Endodermal cell (in vitro differentiated cells): ENCODE measurements around the gene PACS1. TPM values are rescaled to one million over a fixed set of nuclear protein-coding genes. Genes with fewer than 3 reads are reported as not detected.

Source experiments
- DNase-seq: peaks from one replicate; pipeline ENCODE4 v3.0.0-alpha.2; 2017
- H3K27ac ChIP-seq: 2 replicates; pipeline ENCODE4 v1.5.1; 2013; ENCODE audit warnings: mild to moderate bottlenecking, low read depth, low read length, moderate library complexity
- H3K27me3 ChIP-seq: 2 replicates; pipeline ENCODE4 v1.6.1; 2013; ENCODE audit warnings: mild to moderate bottlenecking, low read length, moderate library complexity; ENCODE audit not compliant: insufficient read depth, control insufficient read depth, poor library complexity, severe bottlenecking
- H3K36me3 ChIP-seq: 2 replicates; pipeline ENCODE4 v1.7.0; 2013; ENCODE audit warnings: mild to moderate bottlenecking, low read length, moderate library complexity; ENCODE audit not compliant: control insufficient read depth, insufficient read depth
- H3K4me1 ChIP-seq: one replicate; pipeline ENCODE4 v1.7.0; 2013; ENCODE audit warnings: low read length; ENCODE audit not compliant: control insufficient read depth, insufficient read depth
- H3K4me3 ChIP-seq: 2 replicates; pipeline ENCODE4 v1.5.1; 2013; ENCODE audit warnings: mild to moderate bottlenecking, low read length, moderate library complexity
- H3K9ac ChIP-seq: 2 replicates; pipeline ENCODE4 v1.6.1; 2013; ENCODE audit warnings: mild to moderate bottlenecking, low read length, moderate library complexity; ENCODE audit not compliant: poor library complexity, severe bottlenecking; ENCODE audit errors: extremely low read depth
- H3K9me3 ChIP-seq: 2 replicates; pipeline ENCODE4 v1.6.1; 2013; ENCODE audit warnings: mild to moderate bottlenecking, low read length, moderate library complexity; ENCODE audit not compliant: control insufficient read depth
- H3K27ac Mint-ChIP-seq: 2 replicates; pipeline ENCODE4 v1.8.0; 2020; ENCODE audit warnings: mixed read lengths
- H3K27me3 Mint-ChIP-seq: 2 replicates; pipeline ENCODE4 v1.8.0; 2021; ENCODE audit warnings: mild to moderate bottlenecking, mixed read lengths; ENCODE audit not compliant: insufficient read depth
- H3K36me3 Mint-ChIP-seq: 2 replicates; pipeline ENCODE4 v1.8.0; 2020; ENCODE audit warnings: low read depth, mixed read lengths
- H3K4me1 Mint-ChIP-seq: 2 replicates; pipeline ENCODE4 v1.8.0; 2020; ENCODE audit warnings: mixed read lengths
- H3K4me3 Mint-ChIP-seq: 2 replicates; pipeline ENCODE4 v1.8.0; 2020; ENCODE audit warnings: mild to moderate bottlenecking, moderate library complexity, mixed read lengths
- H3K9me3 Mint-ChIP-seq: 2 replicates; pipeline ENCODE4 v1.8.0; 2020; ENCODE audit warnings: mild to moderate bottlenecking, mixed read lengths
- WGBS, 2 experiments: methylation state at CpG; one replicate each; pipeline versions ENCODE4 v1.1.5 to v1.1.7; 2013; ENCODE audit warnings: missing lambda C conversion rate in 2 of 2, mixed read lengths in 1 of 2; ENCODE audit not compliant: insufficient coverage in 1 of 2, insufficient read length in 1 of 2; 5-methylcytosine and 5-hydroxymethylcytosine counted together
- total RNA-seq, 2 donors: library from RNA; stranded (reverse); fragmentation: NEBNext Ultra II Directional in 1 of 2; extraction: Animal tissue kit (Norgen Biotek cat#: 25700) in 1 of 2; gene quantifications; 2 replicates in 1 of 2; 3 replicates in 1 of 2; pipeline ENCODE4 v1.2.1, GENCODE V29; 2021
- TF ChIP-seq, protein P1 (sequence below): fragments of 200-600 bp; sonication (generic); conservative IDR thresholded peaks from 2 replicates; pipeline ENCODE4 v1.5.0; 2021; ENCODE audit warnings: antibody characterized with exemption, mild to moderate bottlenecking

PACS1 gene
- total RNA-seq, 2 donors from 2014 or later, result 67.0 to 67.1 TPM

DNA sequence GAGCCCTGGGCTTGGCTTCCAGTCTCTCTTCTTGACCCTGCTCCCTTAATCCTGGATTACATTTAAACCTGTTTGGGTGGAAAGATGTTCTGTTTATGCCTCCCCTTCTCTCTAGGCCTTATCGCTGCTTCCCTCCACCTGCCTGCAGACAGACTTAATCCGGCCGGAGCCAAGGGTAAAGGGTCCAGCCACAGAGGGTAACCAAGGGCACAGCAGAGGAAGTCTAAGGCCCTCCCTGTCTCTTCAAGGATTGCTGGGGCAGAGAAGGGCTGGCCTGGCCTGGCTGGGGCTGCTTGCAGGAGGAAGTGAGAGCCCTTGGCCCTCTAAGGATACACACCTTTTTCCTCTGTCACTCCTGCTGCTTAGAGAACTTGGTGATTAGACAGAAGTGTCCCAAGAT lies 23.2 kb upstream of the PACS1 start:
- H3K27ac Mint-ChIP-seq, result no peak overlapping the region
- no peaks in the 10 kb centered on the region for H3K9me3 Mint-ChIP-seq
- peaks cover 15% of the 10 kb centered on the region for H3K36me3 Mint-ChIP-seq
- H3K4me1 Mint-ChIP-seq, result peaks cover 25% of the 10 kb centered on the region
- no peak for DNase-seq
- Histone ChIP-seq H3K36me3 (no peaks in the 10 kb centered on the region), H3K4me1 (peaks cover 10% of the 10 kb centered on the region), H3K27ac (no peak overlapping the region), H3K9me3 (no peaks in the 10 kb centered on the region), H3K27me3 (no peaks in the 10 kb centered on the region), H3K9ac (no peak overlapping the region), H3K4me3 (no peak overlapping the region)
- H3K4me3 Mint-ChIP-seq, result no peak overlapping the region
- 97% methylated on average over 3 of the region's 3 CpGs; no CpG with 5 or more reads in 1 of the 2 experiments for WGBS, 2 experiments
- TF ChIP-seq, protein P1, sequence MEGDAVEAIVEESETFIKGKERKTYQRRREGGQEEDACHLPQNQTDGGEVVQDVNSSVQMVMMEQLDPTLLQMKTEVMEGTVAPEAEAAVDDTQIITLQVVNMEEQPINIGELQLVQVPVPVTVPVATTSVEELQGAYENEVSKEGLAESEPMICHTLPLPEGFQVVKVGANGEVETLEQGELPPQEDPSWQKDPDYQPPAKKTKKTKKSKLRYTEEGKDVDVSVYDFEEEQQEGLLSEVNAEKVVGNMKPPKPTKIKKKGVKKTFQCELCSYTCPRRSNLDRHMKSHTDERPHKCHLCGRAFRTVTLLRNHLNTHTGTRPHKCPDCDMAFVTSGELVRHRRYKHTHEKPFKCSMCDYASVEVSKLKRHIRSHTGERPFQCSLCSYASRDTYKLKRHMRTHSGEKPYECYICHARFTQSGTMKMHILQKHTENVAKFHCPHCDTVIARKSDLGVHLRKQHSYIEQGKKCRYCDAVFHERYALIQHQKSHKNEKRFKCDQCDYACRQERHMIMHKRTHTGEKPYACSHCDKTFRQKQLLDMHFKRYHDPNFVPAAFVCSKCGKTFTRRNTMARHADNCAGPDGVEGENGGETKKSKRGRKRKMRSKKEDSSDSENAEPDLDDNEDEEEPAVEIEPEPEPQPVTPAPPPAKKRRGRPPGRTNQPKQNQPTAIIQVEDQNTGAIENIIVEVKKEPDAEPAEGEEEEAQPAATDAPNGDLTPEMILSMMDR, result no peak
- peaks cover 4% of the 10 kb centered on the region for H3K27me3 Mint-ChIP-seq

DNA sequence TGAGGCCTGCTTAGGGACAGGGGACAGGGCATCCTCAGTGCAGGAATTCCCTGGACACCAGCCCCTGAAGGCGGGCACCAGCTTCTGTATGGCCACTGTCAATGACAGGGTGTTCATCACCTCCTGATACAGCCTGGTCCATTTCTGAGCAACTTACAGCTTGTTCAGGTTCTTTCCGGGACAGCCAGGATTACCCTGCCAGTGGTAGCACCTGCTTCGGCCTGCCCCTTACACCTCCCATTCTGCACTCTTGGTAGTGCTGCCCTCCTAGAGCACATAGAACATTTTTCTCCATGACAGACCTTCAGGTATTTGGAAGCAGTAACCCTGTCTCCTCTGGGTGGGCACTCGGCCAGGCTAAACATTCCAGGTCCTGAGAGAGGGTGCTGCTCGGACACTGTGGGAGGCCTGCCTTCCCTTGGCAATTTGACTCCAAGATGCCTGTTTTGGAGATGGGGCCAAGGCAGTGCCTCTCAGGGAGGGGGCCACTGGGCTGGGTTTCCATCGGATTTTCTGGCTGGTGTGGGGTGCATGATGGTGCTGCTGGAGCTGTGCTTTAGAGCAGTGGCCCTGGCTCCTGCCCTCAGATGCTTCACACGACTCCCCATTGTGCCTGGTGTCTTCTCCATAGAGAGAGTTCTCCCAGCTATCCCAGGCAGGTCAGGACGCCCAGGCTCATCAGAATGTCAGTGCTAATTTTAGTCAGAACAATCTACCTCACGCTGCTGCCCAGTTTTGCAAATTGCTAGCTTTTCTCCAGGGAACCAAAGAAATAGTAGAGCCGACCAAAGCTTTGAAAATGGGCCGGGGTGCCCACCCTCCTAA lies 22.3 kb upstream of the PACS1 start:
- no peak overlapping the region for H3K9ac ChIP-seq
- no peaks in the 10 kb centered on the region for H3K27me3 ChIP-seq
- no peak for DNase-seq
- H3K4me1 ChIP-seq, result peaks cover 10% of the 10 kb centered on the region
- H3K27ac Mint-ChIP-seq, result no peak overlapping the region
- H3K4me3 ChIP-seq, result peak overlapping the region; percentile 71
- 84 to 91% methylated on average over 9 to 11 of the region's 11 CpGs for WGBS, 2 experiments
- peak overlapping the region; percentile 63 for H3K4me3 Mint-ChIP-seq
- TF ChIP-seq, protein P1, result no peak
- peaks cover 27% of the 10 kb centered on the region for H3K4me1 Mint-ChIP-seq
- peaks cover 4% of the 10 kb centered on the region for H3K27me3 Mint-ChIP-seq
- no peaks in the 10 kb centered on the region for H3K9me3 ChIP-seq
- H3K9me3 Mint-ChIP-seq, result no peaks in the 10 kb centered on the region
- H3K36me3 ChIP-seq, result no peaks in the 10 kb centered on the region
- H3K27ac ChIP-seq, result no peak overlapping the region
- peaks cover 15% of the 10 kb centered on the region for H3K36me3 Mint-ChIP-seq

DNA sequence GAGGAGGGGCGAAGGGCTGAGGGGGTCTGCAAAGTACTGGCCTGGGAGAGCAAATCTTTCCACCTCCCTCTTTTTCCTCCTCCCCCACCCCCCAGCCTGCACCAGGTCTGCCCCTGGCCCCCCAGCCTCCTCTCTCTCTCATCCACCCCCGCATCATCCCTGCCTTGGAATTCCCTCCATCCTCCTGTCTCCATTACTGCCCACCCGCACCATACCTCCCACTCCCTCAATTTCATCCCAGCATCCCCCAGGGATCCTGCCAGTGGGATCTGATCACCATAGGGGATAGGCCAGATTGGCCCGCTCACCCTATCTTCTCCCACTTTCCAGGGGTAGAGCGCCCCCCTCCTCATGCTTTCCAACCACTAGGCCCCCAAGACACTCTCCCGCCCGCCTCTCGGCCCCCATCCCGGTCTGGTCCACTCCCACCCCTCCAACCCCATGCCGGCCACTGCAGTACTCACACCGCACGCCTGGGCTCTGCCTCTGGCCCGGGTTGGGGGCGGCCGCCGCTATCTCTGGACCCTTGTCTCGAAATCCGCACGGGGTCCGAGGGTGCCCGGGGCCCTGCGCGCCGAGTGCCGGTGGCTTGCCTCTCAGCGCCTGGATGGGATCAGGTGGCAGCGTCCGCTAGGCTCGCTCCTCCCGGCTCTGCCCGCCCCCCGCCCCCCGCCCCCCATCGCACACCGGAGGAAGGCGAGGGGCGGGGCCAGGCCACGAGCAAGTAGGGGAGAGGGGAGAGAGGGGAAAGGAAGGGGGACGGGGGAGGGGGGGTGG lies 21.3 kb upstream of the PACS1 start, which contains the start of gene GAL3ST3:
Gene GAL3ST3, minus strand, starts transcription at position 615 of the 777 bp plus-strand sequence. CDS start 3,746 bp downstream, outside the sequence.
- Mint-ChIP-seq H3K36me3 (peaks cover 12% of the 10 kb centered on the region), H3K27ac (no peak within 1 kb of the TSS), H3K27me3 (peaks cover 4% of the 10 kb centered on the region), H3K4me1 (peaks cover 32% of the 10 kb centered on the region), H3K4me3 (peak within 1 kb of the TSS; percentile 63), H3K9me3 (no peaks in the 10 kb centered on the region)
- TF ChIP-seq, protein P1, result peak; percentile 16
- Histone ChIP-seq H3K36me3 (peaks cover 5% of the 10 kb centered on the region), H3K27ac (no peak within 1 kb of the TSS), H3K4me3 (peak within 1 kb of the TSS; percentile 71), H3K9ac (peak within 1 kb of the TSS; percentile 20), H3K9me3 (no peaks in the 10 kb centered on the region), H3K27me3 (no peaks in the 10 kb centered on the region), H3K4me1 (peaks cover 10% of the 10 kb centered on the region)
- 2 to 8% methylated on average over 7 to 30 of the region's 39 CpGs for WGBS, 2 experiments
- DNase-seq, result peak; percentile 87
